CMK (cell line): ENCODE data around the gene PTGES3.
"Not testable (repeated sequence)": the region's sequence is repeated elsewhere in the genome, so short reads cannot be mapped to it uniquely, and the experiment has no call there.

Experiments used
- DNase-seq: peaks from one replicate; pipeline ENCODE4 v3.0.0-alpha.2; 2010; ENCODE audit warnings: low read depth

Gene PTGES3, protein sequence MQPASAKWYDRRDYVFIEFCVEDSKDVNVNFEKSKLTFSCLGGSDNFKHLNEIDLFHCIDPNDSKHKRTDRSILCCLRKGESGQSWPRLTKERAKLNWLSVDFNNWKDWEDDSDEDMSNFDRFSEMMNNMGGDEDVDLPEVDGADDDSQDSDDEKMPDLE

GRCh38 chr12:56688129-56688845 lies at the start of gene PTGES3:
PTGES3 (minus strand) TSS chr12:56688284; CDS start chr12:56687999, 285 bp downstream.
- DNase-seq, result peak; percentile 90

GRCh38 chr12:56728139-56728861 lies 40.2 kb upstream of the PTGES3 start:
- DNase-seq, result no peak

DNA sequence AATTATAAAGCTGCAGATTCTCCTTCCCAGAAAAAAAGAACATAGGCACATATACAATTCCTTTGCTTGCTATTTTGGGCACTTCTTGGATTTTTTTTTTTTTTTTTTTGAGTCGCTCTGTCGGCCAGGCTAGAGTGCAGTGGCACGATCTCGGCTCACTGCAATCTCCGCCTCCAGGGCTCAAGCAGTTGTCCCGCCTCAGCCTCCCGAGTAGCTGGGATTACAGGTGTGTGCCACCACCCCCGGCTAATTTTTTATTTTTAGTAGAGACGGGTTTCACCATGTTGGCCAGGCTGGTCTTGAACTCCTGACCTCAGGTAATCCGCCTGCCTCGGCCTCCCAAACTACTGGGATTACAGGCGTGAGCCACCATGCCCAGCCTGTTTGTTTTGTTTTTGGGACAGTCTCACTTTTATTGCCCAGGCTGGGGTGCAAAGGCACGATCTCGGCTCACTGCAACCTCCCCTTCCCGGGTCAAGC lies 38.2 kb upstream of the PTGES3 start:
- DNase-seq, result not testable (repeated sequence)

DNA sequence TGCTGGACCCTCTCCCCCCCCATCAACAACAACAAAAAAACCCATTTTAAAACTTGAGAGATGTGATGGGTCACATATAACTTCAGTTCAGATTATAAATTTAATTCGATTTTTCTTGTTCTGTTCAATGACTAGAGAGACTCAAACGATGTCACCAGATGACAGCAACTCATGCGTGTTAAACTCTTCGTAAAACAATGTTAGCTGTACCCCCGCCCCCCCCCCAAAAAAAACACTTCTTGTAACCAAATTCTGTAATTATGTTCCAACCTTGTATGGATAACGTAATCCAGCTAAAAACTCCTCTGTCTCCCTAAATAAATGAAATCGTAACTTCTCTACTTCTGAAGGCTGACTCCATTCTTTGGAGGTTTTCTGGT lies 37.6 kb upstream of the PTGES3 start:
- no peak for DNase-seq

DNA sequence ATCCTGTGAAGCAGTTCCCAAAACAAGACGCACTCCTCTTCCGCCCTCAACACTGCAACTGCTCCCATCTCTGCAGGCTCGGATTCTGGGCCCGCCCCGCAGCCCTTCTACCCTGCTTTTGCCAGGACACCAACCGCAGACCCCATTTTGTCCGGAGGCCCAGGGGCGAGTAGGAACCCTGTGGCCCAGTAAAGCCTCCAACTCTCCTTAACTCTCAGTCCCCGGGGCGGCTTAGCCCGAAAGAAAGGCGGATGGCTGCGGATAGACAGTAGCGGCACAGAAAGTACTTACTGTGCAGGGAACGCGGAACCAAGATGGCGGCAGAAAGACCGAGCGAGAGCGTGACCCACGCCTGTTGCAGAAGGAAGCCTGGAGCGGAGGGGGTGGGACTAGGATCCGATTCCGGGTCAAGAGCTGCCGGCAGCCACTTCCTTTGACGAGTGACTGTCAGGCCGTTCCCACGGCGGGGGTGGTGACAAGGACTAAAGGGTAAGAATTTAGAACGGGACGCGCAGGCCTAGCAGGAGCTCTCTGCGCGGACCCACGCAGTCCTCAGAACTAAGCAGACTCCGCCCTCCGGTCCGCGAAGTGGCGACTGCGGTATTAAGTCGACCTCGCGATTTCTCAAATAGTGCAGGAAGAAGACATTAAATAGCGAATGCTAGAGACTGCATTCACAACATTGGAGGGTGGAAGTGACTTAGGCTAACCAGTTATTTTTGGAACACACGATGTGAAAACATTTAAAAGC lies 37.1 kb upstream of the PTGES3 start, which contains the start of gene NACA:
NACA (minus strand) TSS at position 328 of the 751 bp plus-strand sequence. CDS start 778 bp downstream, outside the sequence.
- peak; percentile 91 for DNase-seq

DNA sequence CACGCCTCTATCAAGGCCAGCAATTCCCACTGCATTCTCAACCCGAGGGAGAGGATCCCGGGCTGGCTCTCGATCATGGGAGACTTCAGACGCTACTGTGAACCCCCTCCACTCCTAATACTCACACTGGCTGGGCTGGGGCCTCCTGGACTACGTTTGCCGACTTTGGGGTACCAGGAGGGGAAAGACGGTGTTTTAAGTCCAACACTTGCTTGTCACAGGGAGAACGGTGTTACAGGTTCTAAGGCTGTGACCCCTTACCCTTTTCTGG lies 36.6 kb upstream of the PTGES3 start:
- no peak for DNase-seq

GRCh38 chr12:56723889-56724700 lies 36.0 kb upstream of the PTGES3 start:
- no peak for DNase-seq

DNA sequence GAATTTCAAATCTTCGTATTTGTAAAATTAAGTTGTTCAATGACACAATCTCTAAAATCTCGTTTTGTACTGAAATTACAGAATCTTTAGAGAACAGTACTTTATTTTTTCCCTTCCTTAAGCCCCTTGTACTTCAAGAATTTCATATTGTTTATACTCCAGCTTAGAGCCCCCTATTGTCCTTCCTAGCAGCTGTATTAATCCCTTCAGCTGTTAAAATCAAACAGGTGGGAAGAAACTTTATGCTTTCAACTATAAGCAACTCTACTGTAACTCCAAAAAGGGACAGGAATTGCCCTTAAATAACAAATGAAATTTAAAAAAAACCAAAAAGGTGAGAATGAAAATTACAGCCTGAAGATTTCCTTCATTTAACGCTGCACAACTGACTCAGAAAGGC lies 35.3 kb upstream of the PTGES3 start:
- no peak for DNase-seq

GRCh38 chr12:56722832-56723231 lies 34.7 kb upstream of the PTGES3 start:
- no peak for DNase-seq

DNA sequence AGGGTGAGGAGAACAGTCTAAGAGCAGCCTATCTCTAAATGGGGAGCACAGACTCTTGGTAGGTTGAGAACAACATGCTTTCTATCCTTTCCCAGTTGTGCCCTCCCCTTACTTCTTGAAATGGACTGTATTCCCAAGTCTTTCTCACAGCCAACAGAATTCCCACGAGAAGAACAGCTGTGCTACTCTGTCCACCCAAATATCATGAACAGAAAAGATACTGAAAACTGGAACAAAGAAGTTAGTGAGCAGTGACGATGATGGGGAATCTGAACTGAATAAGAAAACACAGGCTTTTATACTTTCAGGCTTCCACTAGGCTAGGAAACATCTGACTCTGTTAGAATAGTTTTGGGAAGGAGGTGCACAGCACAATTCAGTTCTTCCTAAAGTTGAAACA lies 33.6 kb upstream of the PTGES3 start:
- DNase-seq, result no peak

DNA sequence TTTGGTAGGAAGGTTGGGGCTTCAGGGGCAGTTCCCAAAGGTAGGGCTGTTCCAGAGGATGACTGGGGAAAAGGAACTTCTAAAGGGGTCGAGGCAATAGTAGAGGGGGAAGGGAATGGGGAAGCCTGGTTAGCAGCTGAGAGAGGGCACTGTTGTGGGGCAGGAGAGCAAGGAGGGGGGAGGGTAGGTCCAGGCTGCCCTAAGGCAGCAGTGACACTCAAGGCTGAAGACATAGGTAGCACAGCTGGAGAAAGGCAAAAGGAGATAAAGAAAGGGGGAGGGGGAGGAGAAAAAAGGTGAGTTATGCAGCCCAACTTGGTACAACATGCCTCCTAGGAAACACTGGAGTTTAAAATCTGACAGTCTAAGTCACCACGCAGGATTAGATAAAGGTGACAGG lies 33.1 kb upstream of the PTGES3 start:
- DNase-seq, result no peak

- DNase-seq, result no peak
Observed at GRCh38 chr12:56720731-56721151, 32.7 kb upstream of the PTGES3 start.

GRCh38 chr12:56719056-56719455 lies 31.0 kb upstream of the PTGES3 start:
- DNase-seq, result no peak

DNA sequence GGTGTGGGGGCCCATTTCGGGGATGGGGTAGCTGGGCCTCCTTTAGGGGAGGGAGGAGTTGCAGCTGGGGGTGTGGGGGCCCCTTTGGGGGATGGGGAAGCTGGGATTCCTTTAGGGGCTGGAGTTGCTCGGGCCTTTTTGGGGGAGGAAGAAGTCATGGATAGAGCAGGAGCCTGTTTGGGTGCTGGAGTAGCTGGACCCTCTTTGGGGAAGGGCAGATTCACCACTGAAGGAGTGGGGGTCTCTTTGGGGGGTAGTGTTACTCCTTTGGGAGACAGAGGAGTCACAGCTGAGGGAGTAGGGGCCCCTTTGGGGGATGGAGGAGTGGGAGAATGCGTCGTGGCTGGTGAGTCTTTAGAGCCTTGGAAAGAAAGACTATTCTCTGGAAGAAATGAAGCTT lies 30.6 kb upstream of the PTGES3 start:
- no peak for DNase-seq

GRCh38 chr12:56718149-56718548 lies 30.1 kb upstream of the PTGES3 start:
- DNase-seq, result no peak

DNA sequence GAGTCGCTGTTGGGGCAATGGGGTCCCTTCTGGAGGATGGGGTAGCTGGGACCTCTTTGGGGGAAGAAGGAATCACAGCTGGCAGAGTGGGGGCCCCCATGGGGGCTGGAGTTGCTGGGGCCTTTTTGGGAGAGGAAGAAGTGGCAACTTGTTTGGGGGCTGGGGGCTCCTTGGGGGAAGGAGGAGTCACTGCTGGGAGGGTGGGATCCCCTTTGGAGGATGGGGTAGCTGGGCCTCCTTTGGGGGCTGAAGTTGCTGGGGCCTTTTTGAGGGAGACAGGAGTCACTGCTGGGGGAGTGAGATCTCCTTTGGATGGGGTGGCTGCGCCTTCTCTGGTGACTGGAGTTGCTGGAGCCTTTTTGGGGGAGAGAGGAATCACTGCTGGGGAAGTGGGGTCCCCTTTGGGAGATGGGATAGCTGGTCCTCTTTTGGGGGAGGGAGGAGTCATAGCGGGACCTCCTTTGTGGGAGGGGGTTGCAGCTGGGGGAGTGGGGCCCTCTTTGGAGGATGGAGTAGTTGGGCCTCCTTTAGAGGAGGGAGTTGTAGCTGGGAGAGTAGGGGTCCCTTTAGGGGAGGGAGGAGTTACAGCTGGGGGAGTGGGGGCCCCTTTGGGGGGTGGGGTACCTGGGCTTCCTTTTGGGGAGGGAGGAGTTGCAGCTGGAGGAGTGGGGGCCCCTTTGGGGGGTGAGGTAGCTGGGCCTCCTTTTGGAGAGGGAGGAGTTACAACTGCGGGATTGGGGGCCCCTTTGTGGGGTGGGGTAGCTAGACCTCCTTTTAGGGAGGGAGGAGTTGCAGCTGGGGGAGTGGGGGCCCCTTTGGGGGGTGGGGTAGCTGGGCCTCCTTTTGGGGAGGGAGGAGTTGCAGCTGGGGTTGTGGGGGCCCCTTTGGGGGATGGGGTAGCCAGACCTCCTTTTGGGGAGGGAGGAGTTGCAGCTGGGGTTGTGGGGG lies 29.1 kb upstream of the PTGES3 start:
- DNase-seq, result no peak

GRCh38 chr12:56716458-56716857 lies 28.4 kb upstream of the PTGES3 start:
- no peak for DNase-seq

GRCh38 chr12:56715798-56716197 lies 27.7 kb upstream of the PTGES3 start:
- no peak for DNase-seq

- no peak for DNase-seq
Observed at GRCh38 chr12:56714431-56714929, 26.4 kb upstream of the PTGES3 start.

GRCh38 chr12:56713345-56713744 lies 25.3 kb upstream of the PTGES3 start:
- no peak for DNase-seq
